HG03439 (cell line): ENCODE results near the gene NXF2B.
"Not testable (repeated sequence)": the region's sequence is repeated elsewhere in the genome, so short reads cannot be mapped to it uniquely, and the experiment has no call there.

ENCODE experiments used
- ATAC-seq: cut with Tn5 transposase; IDR thresholded peaks from one replicate; pipeline ENCODE4 v1.9.1; 2021; ENCODE audit warnings: mild to moderate bottlenecking, moderate library complexity; ENCODE audit not compliant: unreplicated experiment

NXF2B gene

GRCh38 chrX:102439908-102440307, at the start of gene NXF2B:
Gene NXF2B, minus strand, starts transcription at chrX:102440008. Its CDS starts 59,972 bp downstream, at chrX:102380036.
- ATAC-seq = not testable (repeated sequence)

- ATAC-seq = not testable (repeated sequence)
Observed at GRCh38 chrX:102478765-102479164, 39.0 kb upstream of the NXF2B start.

GRCh38 chrX:102471762-102472220, 32.0 kb upstream of the NXF2B start, which contains the start of gene TCP11X2:
Gene TCP11X2, minus strand, starts transcription at chrX:102471812.
- not testable (repeated sequence) for ATAC-seq

- not testable (repeated sequence) for ATAC-seq
Observed at GRCh38 chrX:102470215-102470614, 30.4 kb upstream of the NXF2B start.

- not testable (repeated sequence) for ATAC-seq
Observed at GRCh38 chrX:102458615-102459014, 18.8 kb upstream of the NXF2B start.

- not testable (repeated sequence) for ATAC-seq
Observed at GRCh38 chrX:102414493-102414892, 25.3 kb downstream of the NXF2B start.

GRCh38 chrX:102345916-102346315, 93.9 kb downstream of the NXF2B start:
- no peak for ATAC-seq

GRCh38 chrX:102341867-102342266, 97.9 kb downstream of the NXF2B start:
- no peak for ATAC-seq

- ATAC-seq = no peak
Observed at GRCh38 chrX:102339312-102340298, 100.2 kb downstream of the NXF2B start.

GRCh38 chrX:102338162-102338561, 101.6 kb downstream of the NXF2B start:
- no peak for ATAC-seq
